LNCAP (cell line): ENCODE results near the gene SERPINB10.

Experiments used
- TF ChIP-seq, protein P1 (sequence below): fragments of 450-650 bp; IDR thresholded peaks from 2 replicates; pipeline ENCODE4 v1.5.1; 2017; ENCODE audit warnings: mild to moderate bottlenecking

The SERPINB10 gene

DNA sequence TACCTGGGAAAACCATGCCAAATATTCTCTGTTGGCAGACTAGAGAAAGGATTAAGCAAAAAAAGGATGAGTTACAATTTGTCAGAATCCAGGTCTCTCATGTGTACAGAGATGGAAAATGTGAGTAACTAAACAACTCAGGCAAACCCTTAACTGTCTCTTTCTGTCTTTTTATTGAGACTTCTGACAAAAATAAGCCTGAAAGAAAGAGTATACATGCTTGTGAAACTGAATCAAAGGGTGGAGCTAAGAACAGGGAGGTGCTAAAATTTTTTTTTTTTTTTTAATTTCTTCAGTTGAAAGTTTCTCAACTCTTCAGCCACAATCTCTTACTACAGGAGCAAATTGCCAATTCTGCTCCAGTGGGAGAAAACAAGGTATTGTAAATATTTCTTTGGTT, at the start of gene SERPINB10:
TSS of gene SERPINB10 (plus strand) at position 295 of the 400 bp plus-strand sequence. CDS start 7,553 bp downstream, outside the sequence.
- TF ChIP-seq, protein P1, sequence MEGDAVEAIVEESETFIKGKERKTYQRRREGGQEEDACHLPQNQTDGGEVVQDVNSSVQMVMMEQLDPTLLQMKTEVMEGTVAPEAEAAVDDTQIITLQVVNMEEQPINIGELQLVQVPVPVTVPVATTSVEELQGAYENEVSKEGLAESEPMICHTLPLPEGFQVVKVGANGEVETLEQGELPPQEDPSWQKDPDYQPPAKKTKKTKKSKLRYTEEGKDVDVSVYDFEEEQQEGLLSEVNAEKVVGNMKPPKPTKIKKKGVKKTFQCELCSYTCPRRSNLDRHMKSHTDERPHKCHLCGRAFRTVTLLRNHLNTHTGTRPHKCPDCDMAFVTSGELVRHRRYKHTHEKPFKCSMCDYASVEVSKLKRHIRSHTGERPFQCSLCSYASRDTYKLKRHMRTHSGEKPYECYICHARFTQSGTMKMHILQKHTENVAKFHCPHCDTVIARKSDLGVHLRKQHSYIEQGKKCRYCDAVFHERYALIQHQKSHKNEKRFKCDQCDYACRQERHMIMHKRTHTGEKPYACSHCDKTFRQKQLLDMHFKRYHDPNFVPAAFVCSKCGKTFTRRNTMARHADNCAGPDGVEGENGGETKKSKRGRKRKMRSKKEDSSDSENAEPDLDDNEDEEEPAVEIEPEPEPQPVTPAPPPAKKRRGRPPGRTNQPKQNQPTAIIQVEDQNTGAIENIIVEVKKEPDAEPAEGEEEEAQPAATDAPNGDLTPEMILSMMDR = no peak

GRCh38 chr18:63858456-63858855, 49.3 kb upstream of the SERPINB10 start:
- TF ChIP-seq, protein P1 = no peak

- TF ChIP-seq, protein P1 = no peak
Observed at GRCh38 chr18:63859781-63860475, 47.8 kb upstream of the SERPINB10 start.

- TF ChIP-seq, protein P1 = no peak
Observed at GRCh38 chr18:63860531-63860930, 47.2 kb upstream of the SERPINB10 start.

DNA sequence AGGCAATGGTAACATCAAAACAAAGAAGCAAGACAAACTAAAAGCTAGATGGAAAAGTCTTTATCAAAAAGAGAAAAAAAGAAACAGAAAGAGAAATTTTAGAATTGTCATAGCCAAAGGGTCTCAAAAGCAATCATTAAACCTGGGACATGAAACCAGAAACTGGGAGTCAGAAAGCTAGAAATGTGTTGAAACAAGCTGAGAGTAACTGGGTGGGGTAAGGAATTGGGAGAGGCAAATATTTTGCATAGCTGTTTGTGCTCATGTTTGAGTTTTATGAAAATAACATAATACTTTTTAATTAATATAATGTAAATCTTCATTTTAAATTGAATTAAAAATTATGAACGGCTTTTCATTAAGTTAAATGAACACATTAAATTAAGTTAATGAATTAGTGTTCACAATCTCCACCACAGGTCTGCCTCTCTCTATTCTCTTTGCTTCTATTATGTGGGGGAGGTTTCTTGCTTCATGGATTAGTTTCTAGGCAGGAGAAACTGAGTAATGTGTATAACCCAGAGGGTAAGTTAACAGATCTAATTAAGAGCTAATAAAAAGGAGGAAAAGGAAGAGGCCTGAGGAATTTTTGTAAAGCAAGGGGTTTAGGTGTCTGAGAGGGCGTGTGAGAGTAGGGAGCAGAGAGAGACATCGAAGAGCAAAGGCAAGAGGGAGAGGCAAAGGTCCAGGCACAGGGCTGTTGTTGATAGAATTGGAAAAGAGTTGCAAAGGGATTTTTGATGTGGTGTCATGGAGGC, 40.2 kb upstream of the SERPINB10 start:
- TF ChIP-seq, protein P1 = no peak

DNA sequence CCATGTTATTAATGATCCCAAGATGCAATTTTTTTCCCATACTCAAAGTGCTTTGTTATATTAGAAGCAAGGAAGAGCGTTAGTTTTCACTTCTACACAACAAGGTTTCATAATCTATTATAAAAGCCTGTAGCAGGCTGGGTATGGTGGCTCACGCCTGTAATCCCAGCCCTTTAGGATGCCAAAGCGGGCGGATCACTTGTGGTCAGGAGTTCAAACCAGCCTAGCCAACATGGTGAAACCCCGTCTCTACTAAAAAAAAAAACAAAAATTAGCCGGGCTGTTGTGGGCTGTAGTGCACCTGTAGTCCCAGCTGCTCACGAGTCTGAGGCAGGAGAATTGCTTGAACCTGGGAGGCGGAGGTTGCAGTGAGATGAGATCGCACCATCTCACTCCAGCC, 39.2 kb upstream of the SERPINB10 start:
- TF ChIP-seq, protein P1 = no peak

DNA sequence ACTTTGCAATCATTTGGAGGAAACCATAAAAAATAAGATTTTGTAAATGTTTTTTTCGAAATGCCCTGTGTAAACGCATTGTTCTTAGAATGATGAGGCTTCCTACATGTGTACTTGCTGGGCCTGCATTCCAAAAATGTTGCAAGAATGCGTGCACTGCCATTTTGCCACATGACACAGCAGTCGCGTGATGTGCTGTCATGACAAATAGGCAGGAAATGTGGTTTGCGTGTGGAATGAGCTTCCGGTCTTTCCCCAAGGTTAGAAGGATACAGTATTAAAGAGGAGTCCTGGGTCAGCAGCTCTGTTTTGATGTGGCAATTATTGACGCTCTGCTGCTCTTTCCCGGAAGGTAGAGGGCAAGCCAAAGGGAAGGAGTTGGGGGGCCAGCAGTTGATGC, 38.4 kb upstream of the SERPINB10 start:
- TF ChIP-seq, protein P1 = no peak
